ENCODE data around the gene TPD52L1.
"Not testable (repeated sequence)": the region's sequence is repeated elsewhere in the genome, so short reads cannot be mapped to it uniquely, and the experiment has no call there.

Gene TPD52L1

DNA sequence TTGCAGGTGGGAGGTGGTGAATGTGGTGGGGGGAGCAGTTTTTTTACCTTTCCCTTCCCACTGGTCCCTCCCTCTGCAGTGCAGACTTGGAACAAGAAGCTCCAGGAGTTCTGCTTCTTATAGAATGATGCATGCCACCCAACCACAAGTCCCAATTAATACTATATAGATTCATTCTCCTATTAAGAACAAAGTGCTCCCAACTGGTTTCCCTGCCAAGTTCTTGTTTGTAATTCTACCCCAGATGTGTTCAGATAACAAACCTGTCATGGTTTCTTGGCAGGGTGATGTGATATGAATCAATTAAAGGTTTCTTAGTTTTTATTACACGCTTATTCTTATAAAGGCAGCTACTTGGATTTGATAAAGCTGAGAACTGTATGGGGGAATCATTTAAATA lies 124.3 kb downstream of the TPD52L1 start:
- no peak for DNase-seq

DNA sequence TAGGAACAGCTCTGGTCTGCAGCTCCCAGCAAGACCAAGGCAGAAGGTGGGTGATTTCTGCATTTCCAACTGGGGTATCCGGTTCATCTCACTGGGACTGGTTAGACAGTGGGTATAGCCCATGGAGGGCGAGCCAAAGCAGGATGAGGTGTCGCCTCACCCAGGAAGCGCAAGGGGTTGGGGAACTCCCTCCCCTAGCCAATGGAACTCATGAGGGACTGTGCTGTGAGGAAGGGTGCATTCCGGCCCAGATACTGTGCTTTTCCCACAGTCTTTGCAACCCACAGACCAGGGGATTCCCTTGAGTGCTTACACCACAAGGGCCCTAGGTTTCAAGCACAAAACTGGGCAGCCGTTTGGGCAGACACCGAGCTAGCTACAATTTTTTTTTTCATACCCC lies 126.4 kb downstream of the TPD52L1 start:
- DNase-seq: no peak

DNA sequence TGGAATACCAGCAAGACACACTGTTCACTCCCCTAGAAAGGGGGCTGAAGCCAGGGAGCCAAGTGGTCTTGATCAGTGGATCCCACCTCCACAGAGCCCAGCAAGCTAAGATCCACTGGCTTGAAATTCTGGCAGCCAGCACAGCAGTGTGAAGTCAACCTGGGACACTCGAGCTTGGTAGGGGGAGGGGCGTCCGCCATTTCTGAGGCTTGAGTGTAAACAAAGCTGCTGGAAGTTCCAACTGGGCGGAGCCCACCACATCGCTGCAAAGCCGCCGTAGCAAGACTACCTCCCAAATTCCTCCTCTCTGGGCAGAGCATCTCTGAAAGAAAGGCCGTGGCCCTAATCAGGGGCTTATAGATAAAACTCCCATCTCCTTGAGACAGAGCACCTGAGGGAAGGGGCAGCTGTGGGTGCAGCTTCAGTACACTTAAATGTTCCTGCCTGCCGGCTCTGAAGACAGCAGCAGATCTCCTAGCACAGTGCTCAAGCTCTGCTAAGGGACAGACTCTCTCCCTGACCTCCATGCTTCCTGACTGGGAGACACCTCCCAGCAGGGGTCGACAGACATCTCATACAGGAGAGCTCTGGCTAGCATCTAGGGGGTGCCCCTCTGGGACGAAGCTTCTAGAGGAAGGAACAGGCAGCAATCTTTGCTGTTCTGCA lies 126.9 kb downstream of the TPD52L1 start:
- not testable (repeated sequence) for DNase-seq

DNA sequence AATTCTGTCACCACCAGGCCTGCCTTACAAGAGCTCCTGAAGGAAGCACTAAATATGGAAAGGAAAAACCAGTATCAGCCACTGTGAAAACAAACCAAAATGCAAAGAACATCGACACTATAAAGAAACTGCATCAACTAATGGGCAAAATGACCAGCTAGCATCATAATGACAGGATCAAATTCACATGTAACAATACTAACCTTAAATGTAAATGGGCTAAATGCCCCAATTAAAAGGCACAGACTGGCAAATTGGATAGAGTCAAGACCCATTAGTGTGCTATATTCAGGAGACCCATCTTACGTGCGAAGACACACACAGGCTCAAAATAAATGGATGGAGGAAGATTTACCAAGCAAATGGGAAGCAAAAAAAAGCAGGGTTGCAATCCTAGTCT lies 128.9 kb downstream of the TPD52L1 start:
- not testable (repeated sequence) for DNase-seq

DNA sequence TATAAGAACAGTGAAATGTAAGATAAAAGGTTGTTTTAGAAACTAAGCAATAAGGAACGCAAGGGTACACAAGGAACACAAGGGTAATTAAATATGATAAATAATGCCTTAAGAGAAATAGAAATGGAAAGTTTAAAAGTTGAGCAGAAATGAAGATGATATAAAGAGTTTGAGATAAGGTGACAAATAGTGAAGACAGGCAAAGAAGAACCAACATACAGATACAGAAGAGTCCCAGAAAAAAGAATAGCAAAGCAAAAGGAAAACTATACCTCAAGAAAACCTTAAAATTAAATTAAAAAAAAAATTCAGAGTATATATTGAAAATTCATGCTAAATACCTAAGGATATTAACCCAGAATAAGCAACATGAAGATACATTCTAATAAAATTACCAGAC lies 131.8 kb downstream of the TPD52L1 start:
- DNase-seq: no peak

DNA sequence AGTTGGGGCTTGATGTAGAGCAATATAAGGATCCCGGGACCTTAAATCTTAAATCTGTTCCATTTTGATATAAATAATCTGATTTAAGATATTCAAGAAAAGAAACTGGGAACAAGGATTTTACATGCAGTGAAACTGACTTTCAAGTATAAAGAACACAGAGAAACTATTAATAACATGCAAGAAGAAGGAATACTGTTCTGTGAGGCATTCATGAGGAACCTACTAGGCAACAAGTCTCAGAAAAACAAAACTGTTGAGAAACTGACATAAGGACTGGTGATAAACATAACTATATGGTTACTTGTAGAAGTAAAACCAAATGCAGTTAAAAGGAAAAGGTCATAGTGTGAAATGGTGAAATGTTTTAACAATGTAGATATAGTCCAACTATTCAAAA lies 132.4 kb downstream of the TPD52L1 start:
- DNase-seq: no peak

DNA sequence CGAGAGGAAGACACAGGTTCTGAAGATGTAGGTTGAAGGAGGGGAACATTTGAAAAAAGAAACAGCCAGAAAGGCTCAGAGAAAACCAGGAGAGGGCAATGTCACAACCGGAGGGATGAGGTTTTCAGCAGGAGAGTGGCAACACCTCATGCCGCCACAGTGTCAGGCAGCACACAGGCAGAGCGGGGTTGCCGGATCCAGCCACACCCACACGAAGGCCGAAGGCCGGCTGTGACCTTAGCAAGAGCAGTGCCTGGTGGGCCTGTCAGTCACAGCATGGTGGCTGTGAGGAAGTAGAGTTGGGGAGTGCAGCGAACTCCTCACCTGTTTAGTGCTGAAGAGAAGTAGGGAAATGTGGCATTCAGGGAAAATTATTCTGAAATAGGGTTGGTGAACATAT lies 134.1 kb downstream of the TPD52L1 start:
- no peak for DNase-seq

DNA sequence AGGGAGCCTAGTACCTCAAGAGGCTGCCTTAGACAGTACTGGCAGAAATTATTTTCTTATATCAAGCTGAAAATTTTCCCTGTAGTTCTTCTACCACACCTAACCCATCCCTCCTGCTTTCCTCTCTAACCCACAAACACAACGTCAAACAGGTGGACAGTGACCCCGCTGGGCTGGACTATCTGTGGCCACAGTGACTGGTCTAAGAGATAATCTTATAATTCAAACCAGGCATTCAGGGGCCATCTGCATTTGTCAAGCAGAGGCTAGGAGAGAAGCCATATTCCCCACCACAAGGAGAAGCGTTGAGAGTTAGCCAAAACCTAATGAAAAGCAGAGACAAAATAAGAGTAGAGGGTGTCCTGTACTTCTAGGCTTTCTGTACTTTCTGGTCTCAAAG lies 140.0 kb downstream of the TPD52L1 start:
- DNase-seq: no peak

DNA sequence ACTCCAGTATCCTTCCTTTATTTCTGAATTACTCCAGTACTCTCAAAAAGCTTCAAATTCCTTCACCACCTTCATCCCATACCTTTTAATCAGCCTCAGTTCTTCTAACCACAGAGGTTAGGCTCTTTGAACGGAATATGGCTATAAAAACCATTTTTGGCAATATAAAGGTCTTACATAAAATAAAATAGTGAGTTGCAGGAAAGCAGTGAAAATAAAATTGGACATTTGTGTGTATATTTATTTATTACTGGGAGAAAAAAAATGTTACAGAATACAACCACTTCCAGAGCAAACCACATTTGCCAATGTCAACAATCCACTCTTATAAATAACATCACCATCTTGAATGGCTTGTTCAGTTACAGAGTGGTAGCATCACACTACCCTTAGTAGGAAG lies 140.5 kb downstream of the TPD52L1 start:
- no peak for DNase-seq

DNA sequence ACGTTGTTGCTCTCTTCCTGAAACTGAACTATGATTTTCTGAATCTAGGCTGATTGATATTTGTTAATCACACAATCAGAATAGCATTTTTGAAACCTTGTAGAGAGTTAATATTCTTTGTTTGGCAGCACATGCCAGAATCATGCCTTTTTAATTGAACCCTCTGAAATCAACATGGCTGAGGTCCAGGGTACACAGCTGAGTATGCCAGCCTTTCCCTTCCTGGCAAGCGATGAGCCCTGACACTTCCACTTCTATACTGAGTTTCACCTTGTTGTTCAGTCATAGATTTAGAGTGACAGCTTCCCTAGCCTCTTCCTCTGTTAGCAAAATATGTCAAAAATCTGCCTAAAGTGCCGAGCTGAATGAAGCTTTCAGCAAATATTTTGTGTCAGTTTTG lies 141.4 kb downstream of the TPD52L1 start:
- DNase-seq: no peak

DNA sequence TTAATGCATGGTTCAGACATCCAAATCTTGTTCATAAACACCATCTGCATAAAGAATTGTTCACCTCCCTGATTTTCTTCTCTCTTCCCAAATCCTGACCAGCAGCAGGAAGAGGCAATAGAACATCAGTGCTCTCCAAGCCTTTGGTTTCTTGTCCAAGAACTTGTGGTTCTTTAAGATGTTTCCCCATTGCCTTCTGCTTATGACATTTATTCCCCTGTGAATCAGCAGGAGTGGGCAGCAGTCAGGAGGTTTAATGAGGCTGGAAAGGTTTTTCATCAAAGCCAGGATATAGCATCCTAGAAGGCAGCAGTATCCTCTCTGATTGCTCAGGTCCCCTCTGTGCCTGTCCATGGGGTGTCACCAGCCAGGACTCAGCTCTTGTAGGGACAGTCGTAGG lies 142.9 kb downstream of the TPD52L1 start:
- DNase-seq: no peak

DNA sequence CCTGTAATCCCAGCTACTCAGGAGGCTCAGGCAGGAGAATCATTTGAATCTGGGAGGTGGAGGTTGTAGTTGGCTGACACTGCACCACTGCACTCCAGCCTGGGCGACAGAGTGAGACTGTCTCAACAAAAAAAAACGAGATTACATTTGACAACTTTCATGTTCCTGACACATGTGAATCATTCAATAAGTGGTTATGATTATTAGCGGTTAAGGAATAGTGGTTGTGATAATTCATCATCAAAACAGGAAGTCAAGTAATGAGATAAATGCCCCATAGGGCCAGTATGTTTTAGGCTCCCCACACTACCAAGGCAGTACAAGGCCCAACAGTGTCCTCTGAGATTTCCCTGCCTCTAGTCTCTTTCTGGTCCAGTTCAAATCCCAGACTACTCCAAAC lies 145.7 kb downstream of the TPD52L1 start:
- DNase-seq: peak; percentile 37

DNA sequence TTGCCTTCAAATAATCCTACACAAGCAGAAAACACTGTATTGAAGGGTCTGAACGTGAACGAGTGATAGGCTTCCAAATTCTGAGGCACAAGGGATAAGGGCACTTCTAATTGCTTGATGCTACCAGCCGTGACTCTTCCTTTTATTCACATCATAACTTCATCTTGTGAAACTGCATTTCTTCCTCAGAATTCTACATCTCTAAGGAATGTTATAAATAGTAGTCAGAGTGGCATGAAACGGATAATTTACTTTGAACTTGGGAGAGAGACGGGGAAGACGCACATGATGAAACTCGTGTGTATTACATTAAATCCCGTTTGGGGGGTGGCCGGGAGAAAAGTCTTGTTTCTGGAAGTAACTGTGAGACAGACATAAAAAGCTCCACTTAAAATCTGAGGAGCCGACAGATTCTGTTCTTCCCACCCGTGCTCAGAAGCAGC lies 147.4 kb downstream of the TPD52L1 start:
- DNase-seq: no peak

DNA sequence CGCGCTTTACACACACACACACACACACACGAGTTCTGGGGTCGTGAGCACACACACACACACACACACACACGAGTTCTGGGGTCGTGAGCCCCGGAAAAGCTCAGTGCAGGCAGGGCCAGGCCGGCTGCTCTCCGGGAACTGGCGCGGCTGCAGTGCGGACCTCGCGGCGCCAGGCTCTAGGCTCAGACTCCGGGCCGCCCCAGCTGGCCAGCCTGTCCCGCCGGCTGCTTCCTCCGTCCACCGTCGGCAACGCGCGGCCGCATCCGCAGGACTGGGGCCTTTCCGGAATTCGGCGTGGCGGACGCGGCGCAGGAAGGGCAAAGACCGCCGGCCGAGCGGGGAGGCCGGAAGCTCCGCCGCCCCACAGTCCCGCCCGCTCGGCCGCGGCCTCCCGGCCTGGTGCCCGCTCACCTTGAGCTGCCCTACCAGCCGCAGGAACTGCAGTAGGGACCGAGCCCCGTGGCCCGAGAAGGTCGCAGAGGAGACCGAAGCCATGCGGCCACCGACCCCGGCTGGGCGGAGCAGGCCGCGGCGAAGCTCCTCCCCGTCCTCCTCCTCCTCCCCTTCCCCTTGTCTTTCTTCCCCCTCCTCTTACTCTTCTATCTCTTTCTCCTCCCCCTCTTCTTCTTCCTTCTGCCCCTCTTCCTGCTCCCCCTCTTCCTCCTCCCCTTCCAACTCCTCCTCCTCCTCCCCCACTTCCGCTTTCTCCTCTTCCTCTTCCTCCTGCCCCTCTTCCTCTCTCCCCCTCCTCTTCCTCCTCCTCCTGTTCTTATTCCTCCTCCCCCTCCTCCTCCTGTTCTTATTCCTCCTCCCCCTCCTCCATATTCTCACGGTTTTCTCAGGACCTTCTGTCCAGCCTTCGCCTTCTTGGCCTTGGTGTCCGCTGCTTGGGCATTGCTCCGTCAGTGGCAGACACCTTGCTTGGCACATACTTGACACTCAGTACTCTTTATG lies 148.1 kb downstream of the TPD52L1 start, which contains the start of gene HDDC2:
Gene HDDC2 (minus strand): TSS at position 533 of the 957 bp plus-strand sequence. CDS start 35 bp downstream, at position 498.
- DNase-seq: peak; percentile 47

DNA sequence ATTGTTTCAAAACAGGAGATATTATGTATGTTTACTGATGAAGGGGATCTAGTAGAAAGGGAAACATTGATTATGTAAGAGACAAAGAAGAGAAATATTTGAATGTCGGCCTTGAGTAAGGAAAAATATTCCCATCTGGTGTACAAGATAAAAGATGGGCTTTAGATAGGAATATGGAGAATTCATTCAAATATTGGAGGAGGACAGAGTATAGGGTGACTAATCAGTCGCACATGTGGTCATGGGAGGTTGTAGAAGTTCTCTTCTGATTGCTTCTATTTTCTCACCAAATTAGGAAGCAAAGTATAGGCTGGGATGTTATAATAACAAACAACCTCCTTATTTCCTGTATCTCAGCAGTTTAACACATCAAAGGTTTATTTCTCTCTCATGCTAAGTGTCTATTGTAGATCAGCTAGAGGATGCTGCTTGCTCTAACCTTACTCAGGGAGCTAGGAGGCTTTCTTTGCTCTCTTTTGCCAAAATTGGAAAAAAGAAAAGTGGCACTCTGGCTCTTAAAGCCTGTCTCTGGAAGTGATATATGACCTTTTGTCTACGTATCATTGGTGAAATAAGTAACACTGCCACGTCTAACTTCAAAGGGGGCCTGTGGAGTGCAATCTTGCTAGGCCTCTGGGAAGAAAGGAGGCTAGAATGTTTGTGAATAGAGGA lies 149.4 kb downstream of the TPD52L1 start:
- peak; percentile 48 for DNase-seq

DNA sequence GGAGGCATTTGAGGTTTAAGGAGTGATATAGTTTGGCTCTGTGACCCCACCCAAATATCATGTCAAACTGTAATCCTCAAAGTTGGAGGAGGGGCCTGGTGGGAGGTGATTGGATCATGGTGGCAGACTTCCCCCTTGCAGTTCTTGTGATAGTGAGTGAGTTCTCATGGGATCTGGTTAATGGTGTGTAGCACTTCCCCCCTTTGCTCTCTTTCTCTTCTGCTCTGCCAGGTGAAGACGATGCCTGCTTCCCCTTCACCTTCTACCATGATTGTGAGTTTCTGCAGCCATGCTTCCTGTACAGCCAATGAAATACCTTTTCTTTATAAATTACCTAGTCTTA lies 149.9 kb downstream of the TPD52L1 start:
- no peak for DNase-seq

DNA sequence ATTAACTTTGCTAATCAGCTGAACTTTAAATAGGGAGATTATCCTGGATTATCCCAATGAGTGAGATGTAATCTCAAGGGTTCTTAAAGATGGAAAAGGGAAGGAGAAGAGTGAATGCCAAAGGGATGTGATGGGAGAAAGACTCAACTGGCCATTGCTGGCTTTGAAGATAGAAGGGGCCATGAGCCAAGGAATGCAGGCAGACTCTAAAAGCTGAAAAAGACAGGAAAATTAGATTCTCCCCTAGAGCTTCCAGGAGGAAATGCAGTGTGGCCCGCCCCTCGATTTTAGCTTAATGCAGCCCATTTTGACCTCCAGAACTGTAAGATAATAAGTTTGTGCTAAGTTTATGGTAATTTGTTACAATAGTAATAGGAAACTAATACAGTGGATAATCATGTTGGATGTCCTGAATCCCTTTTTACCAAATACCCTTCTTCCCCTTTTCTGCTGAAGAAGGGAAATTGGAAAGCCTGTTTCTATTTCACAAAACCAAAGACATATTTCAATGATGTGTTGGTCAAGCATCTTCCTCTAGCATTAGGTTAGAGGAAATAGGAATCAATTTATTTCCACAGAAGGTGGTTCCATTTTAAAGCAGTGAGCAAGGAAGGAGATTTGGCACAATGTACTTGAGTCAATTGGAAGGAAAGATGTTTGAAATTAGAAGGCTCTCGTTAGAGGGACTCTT lies 151.5 kb downstream of the TPD52L1 start:
- no peak for DNase-seq

DNA sequence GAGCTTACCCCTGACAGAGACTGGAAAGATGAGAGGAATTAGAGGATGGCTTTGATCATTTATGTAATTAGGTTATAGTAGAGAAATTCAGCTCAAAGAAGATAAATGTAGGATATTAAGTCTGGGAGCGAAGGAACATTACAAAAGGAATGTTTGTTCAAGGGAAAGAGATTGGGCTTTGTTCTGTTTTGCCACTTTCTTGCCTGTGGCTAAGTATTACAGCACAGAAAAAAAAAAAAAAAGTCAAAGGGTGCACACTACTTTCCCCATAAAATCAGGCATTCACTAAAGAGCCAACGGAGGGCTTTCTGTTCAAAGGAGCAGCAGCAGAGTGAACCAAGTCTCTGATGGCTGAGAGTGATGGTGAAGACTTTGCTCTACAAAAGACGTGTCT lies 153.2 kb downstream of the TPD52L1 start:
- DNase-seq: no peak

DNA sequence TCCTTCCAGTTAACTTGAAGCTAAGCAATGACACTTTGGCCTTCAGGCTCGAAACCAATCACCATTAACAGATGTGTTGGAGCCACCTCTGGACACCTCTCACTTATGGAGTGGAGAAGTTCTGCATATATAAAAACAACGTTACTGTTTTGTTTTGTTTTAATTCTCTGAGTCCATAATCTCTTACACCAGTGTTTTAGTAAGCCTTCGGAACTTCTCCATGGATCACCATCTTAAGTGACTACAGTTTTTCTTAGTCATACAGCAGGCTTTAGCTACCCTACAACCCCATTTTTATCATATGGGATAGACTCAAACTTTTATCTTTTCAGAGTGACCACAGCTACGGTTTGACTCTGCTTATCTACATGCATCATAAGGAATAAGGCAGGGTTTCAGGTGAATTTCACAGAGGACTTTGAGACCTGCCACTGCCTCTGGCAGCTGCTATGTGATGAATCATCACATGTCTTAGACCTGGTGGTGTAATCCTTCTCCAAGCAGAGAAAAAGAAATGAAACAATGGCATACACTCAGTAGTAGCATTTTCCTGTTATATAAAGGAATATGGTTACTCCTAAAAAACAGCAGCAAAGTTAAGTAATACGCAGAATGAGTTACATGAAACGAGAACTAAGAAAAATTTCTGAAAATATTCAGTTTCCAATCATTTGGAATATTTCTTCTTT lies 153.7 kb downstream of the TPD52L1 start:
- DNase-seq: no peak

DNA sequence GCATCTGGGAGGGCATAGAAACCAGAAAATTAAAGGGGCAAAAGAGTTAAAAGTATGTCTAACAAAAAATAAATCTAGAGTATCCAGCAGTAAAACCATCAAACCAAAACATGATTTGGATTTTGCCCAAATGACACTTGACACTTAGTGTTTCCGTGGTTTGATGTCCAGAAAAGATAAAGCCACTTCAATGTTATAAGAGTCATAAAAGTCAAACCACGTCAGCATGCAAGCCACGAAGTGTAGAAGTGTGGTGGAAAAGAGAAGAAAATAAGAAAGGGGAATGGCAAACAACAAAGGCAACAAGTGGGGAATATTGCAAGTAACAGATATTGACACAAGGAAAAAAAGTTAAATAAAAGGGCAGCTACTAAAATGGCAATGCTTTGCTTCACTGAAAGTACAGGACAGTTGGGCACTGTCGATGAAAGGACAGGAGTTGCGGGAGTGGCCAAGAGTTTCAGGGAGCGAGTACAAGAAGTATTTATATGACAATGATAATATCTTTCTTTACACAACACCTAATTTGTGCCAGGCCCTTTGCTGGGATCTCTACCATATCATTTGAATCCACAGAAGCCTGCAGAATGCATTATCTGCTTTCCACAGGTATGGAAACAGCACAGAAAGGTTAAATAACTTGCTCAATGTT lies 154.5 kb downstream of the TPD52L1 start:
- no peak for DNase-seq

DNA sequence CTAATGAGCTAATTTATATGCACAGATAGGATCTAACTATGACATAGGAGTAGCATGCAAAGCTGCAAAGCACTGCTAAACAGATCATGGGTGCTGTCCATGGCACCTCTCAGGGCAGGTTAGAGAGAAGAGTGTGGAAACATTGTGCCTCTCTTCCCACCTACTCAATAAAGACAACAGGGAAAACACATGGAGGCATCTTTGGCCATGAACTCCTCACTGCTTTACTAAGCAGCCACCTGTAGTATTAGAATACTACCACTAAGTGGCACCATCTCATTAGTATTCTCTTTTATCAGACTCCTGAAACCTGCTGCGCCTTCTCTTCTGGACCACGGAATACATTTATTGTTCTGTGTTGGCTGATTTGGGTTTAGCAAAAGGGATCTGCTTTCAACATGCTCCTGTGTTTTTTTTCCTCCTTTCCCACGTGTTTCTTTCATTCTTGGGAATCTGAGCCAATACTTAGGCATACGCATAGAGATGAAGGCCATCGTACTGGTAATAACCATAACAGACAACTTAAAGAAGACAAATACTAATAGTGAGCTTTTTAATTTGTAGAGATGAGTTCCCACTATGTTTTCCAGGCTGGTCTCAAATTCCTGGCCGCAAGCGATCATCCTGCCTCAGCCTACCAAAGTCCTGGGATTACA lies 157.5 kb downstream of the TPD52L1 start:
- DNase-seq: peak; percentile 69

Data from CD4-positive, alpha-beta T cell treated with Interleukin-17A for 1 hour (primary cell).